Activated T-helper 1 cell treated with anti-CD3 and anti-CD28 coated beads, Interleukin-12 subunit alpha, Interleukin-12 subunit beta, Interleukin-2, Interleukin-4 antibody, amounts not matched to agents 30 ng/mL and 10 ng/mL and 1 ng/mL, durations not matched to agents 14 hours and 24 hours and 36 hours (primary cell): Measurements from ENCODE around the gene CEP41. TPM values are rescaled to one million over a fixed set of nuclear protein-coding genes. Genes with fewer than 3 reads are reported as not detected.

Experiments
- total RNA-seq: library from RNA; stranded (reverse); gene quantifications from 2 replicates; pipeline ENCODE4 v1.2.3, GENCODE V29; 2022

The CEP41 gene
- total RNA-seq, 1 donor from 2014 or later = 17.1 TPM

Other genes with a start within 250 kb of the CEP41 start
- 47.4 and 55.0 TPM in 2 replicates for gene TMEM209, start 235.6 kb downstream of the CEP41 start, total RNA-seq
- gene SSMEM1, start 233.2 kb downstream of the CEP41 start, total RNA-seq = not detected in 2 replicates
- gene CPA2, start 174.2 kb downstream of the CEP41 start, total RNA-seq = not detected in 2 replicates
- not detected in 2 replicates for gene CPA4, start 147.9 kb downstream of the CEP41 start, total RNA-seq
- gene CPA5, start 96.2 kb downstream of the CEP41 start, total RNA-seq = 0.69 and 1.3 TPM in 2 replicates
- not detected in 2 replicates for gene CPA1, start 60.5 kb downstream of the CEP41 start, total RNA-seq
- 4.1 and 9.1 TPM in 2 replicates for gene MEST, start 51.1 kb upstream of the CEP41 start, total RNA-seq
- gene COPG2, start 227.7 kb upstream of the CEP41 start, total RNA-seq = 19.3 and 20.9 TPM in 2 replicates
- not detected in 2 replicates for gene TSGA13, start 245.5 kb upstream of the CEP41 start, total RNA-seq